Stimulated activated naive CD4-positive, alpha-beta T cell (primary cell): ENCODE measurements around the gene GPC2.
"Not testable (repeated sequence)": the region's sequence is repeated elsewhere in the genome, so short reads cannot be mapped to it uniquely, and the experiment has no call there.

ENCODE experiments used
- DNase-seq, 6 experiments: peaks; one replicate each; lab custom pipeline; 2025; lab: John Stamatoyannopoulos, UW

GPC2 gene

GRCh38 chr7:100152937-100153666, 24.1 kb downstream of the GPC2 start:
- DNase-seq: no peak

- no peak for DNase-seq
These were observed 24.8 kb downstream of the GPC2 start for GRCh38 chr7:100152404-100152803.

GRCh38 chr7:100148559-100149328, 28.4 kb downstream of the GPC2 start, which contains the start of gene LAMTOR4:
TSS of gene LAMTOR4 (plus strand) at chr7:100148918. CDS start at chr7:100148973, 55 bp downstream.
- peak; percentile 90 to 99 (median 97) for DNase-seq

- no peak for DNase-seq
These were observed 29.0 kb downstream of the GPC2 start for GRCh38 chr7:100148225-100148558.

- no peak for DNase-seq
These were observed 29.9 kb downstream of the GPC2 start for GRCh38 chr7:100147278-100147677.

GRCh38 chr7:100146350-100146749, 30.8 kb downstream of the GPC2 start:
- DNase-seq: not testable (repeated sequence)

- DNase-seq: no peak
These were observed 34.7 kb downstream of the GPC2 start for GRCh38 chr7:100142461-100142860.

GRCh38 chr7:100141555-100141949, 35.6 kb downstream of the GPC2 start:
- DNase-seq: no peak

GRCh38 chr7:100137851-100138760, 39.1 kb downstream of the GPC2 start:
- peak in 1 of 6 experiments; percentile 15 for DNase-seq

GRCh38 chr7:100132697-100133151, 44.5 kb downstream of the GPC2 start:
- peak; percentile 42 to 65 (median 52) for DNase-seq

- DNase-seq: no peak
These were observed 45.1 kb downstream of the GPC2 start for GRCh38 chr7:100132126-100132525.

- DNase-seq: peak; percentile 62 to 90 (median 80)
These were observed 46.4 kb downstream of the GPC2 start for GRCh38 chr7:100130608-100131453.

GRCh38 chr7:100130220-100130607, 47.0 kb downstream of the GPC2 start:
- not testable (repeated sequence) for DNase-seq

GRCh38 chr7:100128637-100128963, 48.6 kb downstream of the GPC2 start:
- DNase-seq: no peak

GRCh38 chr7:100127866-100128636, 49.1 kb downstream of the GPC2 start:
- peak in 3 of 6 experiments; percentile 14 to 39 (median 18) for DNase-seq

- peak; percentile 87 to 96 (median 90) for DNase-seq
These were observed 50.0 kb downstream of the GPC2 start, which contains the start of gene MBLAC1 for GRCh38 chr7:100126931-100127865. TSS of gene MBLAC1 (plus strand) at chr7:100126967. CDS start at chr7:100127396, 429 bp downstream.

GRCh38 chr7:100126239-100126930, 50.8 kb downstream of the GPC2 start:
- DNase-seq: no peak
